K562 (cell line): ENCODE results near the gene FBXW7. TPM values are rescaled to one million over a fixed set of nuclear protein-coding genes. Genes with fewer than 3 reads are reported as not detected.
A peak's percentile ranks its signal among the peaks of the same experiment; 100 is the strongest.

ENCODE experiments used
- ATF3 ChIP-seq, 2 experiments: fragments of 450-650 bp in 1 of 2; sonication (generic) in 1 of 2; formaldehyde crosslinking in 1 of 2; IDR thresholded peaks in 1 of 2; conservative IDR thresholded peaks in 1 of 2; 2 replicates each; pipeline versions ENCODE4 v1.6.1 to v1.8.1; 2016 to 2023; ENCODE audit warnings: mild to moderate bottlenecking in 2 of 2, moderate library complexity in 2 of 2, inconsistent platforms in 1 of 2, missing genetic modification reagents in 1 of 2
- C11orf30 ChIP-seq: fragments of 450-650 bp; IDR thresholded peaks from 2 replicates; pipeline ENCODE4 v1.6.1; 2016; ENCODE audit warnings: low read depth, mild to moderate bottlenecking
- CHD1 ChIP-seq: fragments of 200-600 bp; sonication (generic); IDR thresholded peaks from one replicate; pipeline ENCODE4 v1.6.1; 2012; ENCODE audit warnings: mild to moderate bottlenecking, moderate library complexity, low read length, inconsistent platforms
- CREBBP ChIP-seq: IDR thresholded peaks from one replicate; pipeline ENCODE4 v1.6.1; 2012; ENCODE audit warnings: low read depth, mild to moderate bottlenecking, control low read depth, inconsistent platforms, low read length
- FUS ChIP-seq: fragments of 200-400 bp; formaldehyde crosslinking; optimal IDR thresholded peaks from 2 replicates; pipeline ENCODE3; 2017; ENCODE audit warnings: low read depth, low read length
- HMBOX1 ChIP-seq: sonication (generic); IDR thresholded peaks from 2 replicates; pipeline ENCODE4 v1.6.1; 2016
- JUNB ChIP-seq: fragments of 450-650 bp; formaldehyde crosslinking; conservative IDR thresholded peaks from 2 replicates; pipeline ENCODE4 v1.4.0; 2020; ENCODE audit warnings: mild to moderate bottlenecking
- NFE2 ChIP-seq: IDR thresholded peaks from 2 replicates; pipeline ENCODE4 v1.6.1; 2014; ENCODE audit warnings: antibody characterized with exemption, low read depth
- NFRKB ChIP-seq: fragments of 450-650 bp; IDR thresholded peaks from 2 replicates; pipeline ENCODE4 v1.6.1; 2016; ENCODE audit warnings: low read depth
- NR2F6 ChIP-seq: fragments of 450-650 bp; formaldehyde crosslinking; IDR thresholded peaks from 2 replicates; pipeline ENCODE4 v1.4.0; 2020; ENCODE audit warnings: mild to moderate bottlenecking
- PHB ChIP-seq: fragments of 250-450 bp; sonication (Bioruptor Pico); IDR thresholded peaks from 2 replicates; pipeline ENCODE4 v1.5.0; 2021
- SRF ChIP-seq, 2 experiments: fragments of 250-450, 450-650 bp in 1 of 2; sonication (Bioruptor Pico) in 1 of 2; sonication (generic) in 1 of 2; formaldehyde crosslinking; IDR thresholded peaks; 2 replicates each; pipeline versions ENCODE4 v1.5.0 to v1.5.1; 2020 to 2022; ENCODE audit warnings: mild to moderate bottlenecking in 1 of 2, missing genetic modification reagents in 1 of 2
- TRIM28 ChIP-seq: fragments of 450-650 bp; IDR thresholded peaks from 2 replicates; pipeline ENCODE4 v1.6.1; 2017
- YBX1 ChIP-seq: fragments of 450-650 bp; IDR thresholded peaks from 2 replicates; pipeline ENCODE4 v1.7.1; 2016; ENCODE audit warnings: mild to moderate bottlenecking
- ZNF184 ChIP-seq: sonication (generic); formaldehyde crosslinking; IDR thresholded peaks from 2 replicates; pipeline ENCODE4 v1.5.0; 2020; ENCODE audit warnings: missing genetic modification reagents
- ZNF316 ChIP-seq: fragments of 450-650 bp; IDR thresholded peaks from 2 replicates; pipeline ENCODE4 v1.6.1; 2016
- polyA plus RNA-seq, 8 experiments: library from polyadenylated mRNA; depleted of rRNA in 4 of 8; stranded (reverse) in 5 of 8; unstranded in 3 of 8; fragments of >200 nt; fragmentation: Nextera tagmentation in 2 of 8; fragmentation: Illumina TruSeq in 1 of 8; extraction: Ambion mirVana in 2 of 8; extraction: Trizol in 1 of 8; gene quantifications; 2 replicates each; pipeline versions ENCODE4 v1.2.1 to v1.2.3, GENCODE V29; 2011 to 2014; ENCODE audit warnings: inconsistent platforms in 1 of 8, missing spikeins in 1 of 8
- total RNA-seq, 7 experiments: library from RNA; depleted of rRNA in 6 of 7; stranded (reverse); fragments of >200 nt in 6 of 7; fragmentation: Illumina TruSeq in 2 of 7; extraction: Trizol in 2 of 7; gene quantifications; 2 replicates each; pipeline versions ENCODE4 v1.2.1 to v1.2.3, GENCODE V29; 2011 to 2021; ENCODE audit warnings: low replicate concordance in 1 of 7
- TF ChIP-seq, protein P1 (sequence below): fragments of 250-450 bp; sonication (Bioruptor Pico); IDR thresholded peaks from 2 replicates; pipeline ENCODE4 v1.4.0; 2020; ENCODE audit warnings: mild to moderate bottlenecking, moderate library complexity, borderline replicate concordance
- TF ChIP-seq, protein P2 (sequence below): fragments of 450-650 bp; formaldehyde crosslinking; IDR thresholded peaks from 2 replicates; pipeline ENCODE4 v1.4.0; 2022; ENCODE audit warnings: missing genetic modification characterization
- TF ChIP-seq, protein P3 (sequence below): fragments of 250-450 bp; sonication (Bioruptor Pico); IDR thresholded peaks from 2 replicates; pipeline ENCODE4 v1.4.0; 2020
- TF ChIP-seq, protein P4 (sequence below): fragments of 450-650 bp; IDR thresholded peaks from 2 replicates; pipeline ENCODE4 v1.6.1; 2016; ENCODE audit warnings: missing biosample characterization, missing genetic modification characterization

The FBXW7 gene
- total and polyA plus RNA-seq, 9 of the 15 experiments (the other 6 are each of a cell fraction or from before 2014, with no cell fraction given): 6.8 to 44.2 (median 16.4) TPM

DNA sequence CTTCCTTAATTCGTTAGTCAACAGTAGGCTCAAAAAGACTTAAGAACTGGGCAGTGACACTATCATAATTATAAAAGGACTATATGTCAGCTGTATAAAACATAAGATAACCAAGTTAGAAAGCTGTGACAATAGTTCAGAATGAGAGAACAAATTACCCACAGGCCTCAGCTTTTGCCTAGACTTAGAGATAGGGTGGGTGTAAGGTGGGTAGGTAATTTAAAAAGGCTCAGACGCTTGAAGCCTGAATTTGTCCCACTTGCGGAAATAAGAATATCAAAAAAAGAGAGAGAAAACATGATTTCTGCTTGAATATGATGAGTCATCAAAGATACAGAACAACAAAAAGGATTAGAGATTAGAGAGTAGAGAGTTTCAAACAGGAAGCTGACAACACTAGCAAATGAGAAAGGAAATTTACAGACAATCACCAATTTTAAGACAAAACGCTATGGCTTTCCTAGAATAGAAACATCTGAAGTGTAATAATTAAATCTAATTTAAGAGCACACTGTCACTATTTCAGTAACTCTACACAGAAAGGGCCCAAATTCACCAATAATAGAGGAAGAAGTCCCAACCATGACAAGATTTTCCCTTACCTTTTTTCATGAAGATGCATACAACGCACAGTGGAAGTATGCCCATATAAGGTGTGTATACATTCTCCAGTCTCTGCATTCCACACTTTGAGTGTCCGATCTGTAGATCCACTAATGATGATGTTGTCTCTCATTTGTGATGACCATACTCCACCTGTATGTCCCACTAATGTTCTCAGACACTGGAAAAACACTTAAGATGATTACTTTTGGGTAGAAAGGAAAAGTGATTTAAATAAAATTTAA lies 208.1 kb downstream of the FBXW7 start (continued):
- TF ChIP-seq NFRKB: no peak
- no peak for TF ChIP-seq PHB (CRISPR knock-in tag)
- TF ChIP-seq, protein P1, sequence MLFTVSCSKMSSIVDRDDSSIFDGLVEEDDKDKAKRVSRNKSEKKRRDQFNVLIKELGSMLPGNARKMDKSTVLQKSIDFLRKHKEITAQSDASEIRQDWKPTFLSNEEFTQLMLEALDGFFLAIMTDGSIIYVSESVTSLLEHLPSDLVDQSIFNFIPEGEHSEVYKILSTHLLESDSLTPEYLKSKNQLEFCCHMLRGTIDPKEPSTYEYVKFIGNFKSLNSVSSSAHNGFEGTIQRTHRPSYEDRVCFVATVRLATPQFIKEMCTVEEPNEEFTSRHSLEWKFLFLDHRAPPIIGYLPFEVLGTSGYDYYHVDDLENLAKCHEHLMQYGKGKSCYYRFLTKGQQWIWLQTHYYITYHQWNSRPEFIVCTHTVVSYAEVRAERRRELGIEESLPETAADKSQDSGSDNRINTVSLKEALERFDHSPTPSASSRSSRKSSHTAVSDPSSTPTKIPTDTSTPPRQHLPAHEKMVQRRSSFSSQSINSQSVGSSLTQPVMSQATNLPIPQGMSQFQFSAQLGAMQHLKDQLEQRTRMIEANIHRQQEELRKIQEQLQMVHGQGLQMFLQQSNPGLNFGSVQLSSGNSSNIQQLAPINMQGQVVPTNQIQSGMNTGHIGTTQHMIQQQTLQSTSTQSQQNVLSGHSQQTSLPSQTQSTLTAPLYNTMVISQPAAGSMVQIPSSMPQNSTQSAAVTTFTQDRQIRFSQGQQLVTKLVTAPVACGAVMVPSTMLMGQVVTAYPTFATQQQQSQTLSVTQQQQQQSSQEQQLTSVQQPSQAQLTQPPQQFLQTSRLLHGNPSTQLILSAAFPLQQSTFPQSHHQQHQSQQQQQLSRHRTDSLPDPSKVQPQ (CRISPR knock-in tag): no peak
- 0 out of 2 replicates have a peak, but pooled peaks have one; percentile 9 for TF ChIP-seq NFE2
- TF ChIP-seq, protein P2, sequence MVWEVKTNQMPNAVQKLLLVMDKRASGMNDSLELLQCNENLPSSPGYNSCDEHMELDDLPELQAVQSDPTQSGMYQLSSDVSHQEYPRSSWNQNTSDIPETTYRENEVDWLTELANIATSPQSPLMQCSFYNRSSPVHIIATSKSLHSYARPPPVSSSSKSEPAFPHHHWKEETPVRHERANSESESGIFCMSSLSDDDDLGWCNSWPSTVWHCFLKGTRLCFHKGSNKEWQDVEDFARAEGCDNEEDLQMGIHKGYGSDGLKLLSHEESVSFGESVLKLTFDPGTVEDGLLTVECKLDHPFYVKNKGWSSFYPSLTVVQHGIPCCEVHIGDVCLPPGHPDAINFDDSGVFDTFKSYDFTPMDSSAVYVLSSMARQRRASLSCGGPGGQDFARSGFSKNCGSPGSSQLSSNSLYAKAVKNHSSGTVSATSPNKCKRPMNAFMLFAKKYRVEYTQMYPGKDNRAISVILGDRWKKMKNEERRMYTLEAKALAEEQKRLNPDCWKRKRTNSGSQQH (CRISPR knock-in tag): no peak
- no peak for TF ChIP-seq HMBOX1
- TF ChIP-seq, protein P3, sequence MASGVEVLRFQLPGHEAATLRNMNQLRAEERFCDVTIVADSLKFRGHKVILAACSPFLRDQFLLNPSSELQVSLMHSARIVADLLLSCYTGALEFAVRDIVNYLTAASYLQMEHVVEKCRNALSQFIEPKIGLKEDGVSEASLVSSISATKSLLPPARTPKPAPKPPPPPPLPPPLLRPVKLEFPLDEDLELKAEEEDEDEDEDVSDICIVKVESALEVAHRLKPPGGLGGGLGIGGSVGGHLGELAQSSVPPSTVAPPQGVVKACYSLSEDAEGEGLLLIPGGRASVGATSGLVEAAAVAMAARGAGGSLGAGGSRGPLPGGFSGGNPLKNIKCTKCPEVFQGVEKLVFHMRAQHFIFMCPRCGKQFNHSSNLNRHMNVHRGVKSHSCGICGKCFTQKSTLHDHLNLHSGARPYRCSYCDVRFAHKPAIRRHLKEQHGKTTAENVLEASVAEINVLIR: no peak
- TF ChIP-seq NR2F6 (CRISPR knock-in tag): no peak
- TF ChIP-seq CREBBP: no peak
- TF ChIP-seq ZNF316: peak; percentile 96
- no peak for TF ChIP-seq YBX1
- no peak for TF ChIP-seq ZNF184 (CRISPR knock-in tag)
- TF ChIP-seq, protein P4, sequence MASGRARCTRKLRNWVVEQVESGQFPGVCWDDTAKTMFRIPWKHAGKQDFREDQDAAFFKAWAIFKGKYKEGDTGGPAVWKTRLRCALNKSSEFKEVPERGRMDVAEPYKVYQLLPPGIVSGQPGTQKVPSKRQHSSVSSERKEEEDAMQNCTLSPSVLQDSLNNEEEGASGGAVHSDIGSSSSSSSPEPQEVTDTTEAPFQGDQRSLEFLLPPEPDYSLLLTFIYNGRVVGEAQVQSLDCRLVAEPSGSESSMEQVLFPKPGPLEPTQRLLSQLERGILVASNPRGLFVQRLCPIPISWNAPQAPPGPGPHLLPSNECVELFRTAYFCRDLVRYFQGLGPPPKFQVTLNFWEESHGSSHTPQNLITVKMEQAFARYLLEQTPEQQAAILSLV (tag): no peak
- no peak for TF ChIP-seq TRIM28
- no peak for TF ChIP-seq FUS
- TF ChIP-seq SRF (CRISPR knock-in tag; IDR thresholded peaks at IDR 0.05): peak in 1 of 2 experiments; percentile 85; a peak in 1 of 4 replicates
- peak; percentile 28; the same call in 1 of the 2 replicates for TF ChIP-seq ATF3 (IDR thresholded peaks at IDR 0.05)
- no peak for TF ChIP-seq ATF3 (CRISPR knock-in tag; conservative IDR thresholded peaks at IDR 0.05)
- TF ChIP-seq C11orf30: peak; percentile 88
- TF ChIP-seq CHD1: no peak
- TF ChIP-seq JUNB (CRISPR knock-in tag): no peak
